Stimulated activated CD8-positive, alpha-beta memory T cell treated with anti-CD3 and anti-CD28 coated beads, Interleukin-15, amount 100 ng/mL, for 48 hours (primary cell): ENCODE data around the gene CADM4.
"Not testable (repeated sequence)": the region's sequence is repeated elsewhere in the genome, so short reads cannot be mapped to it uniquely, and the experiment has no call there.

Experiments used
- DNase-seq, 2 donors: peaks; one replicate each; pipeline ENCODE4 v3.0.0-alpha.2; 2020; ENCODE audit warnings: low read depth in 2 of 2

CADM4 gene

GRCh38 chr19:43607238-43608205 is 32.1 kb downstream of the CADM4 start:
- DNase-seq: no peak

- DNase-seq: no peak
Observed at GRCh38 chr19:43606569-43607229, 33.0 kb downstream of the CADM4 start.

DNA sequence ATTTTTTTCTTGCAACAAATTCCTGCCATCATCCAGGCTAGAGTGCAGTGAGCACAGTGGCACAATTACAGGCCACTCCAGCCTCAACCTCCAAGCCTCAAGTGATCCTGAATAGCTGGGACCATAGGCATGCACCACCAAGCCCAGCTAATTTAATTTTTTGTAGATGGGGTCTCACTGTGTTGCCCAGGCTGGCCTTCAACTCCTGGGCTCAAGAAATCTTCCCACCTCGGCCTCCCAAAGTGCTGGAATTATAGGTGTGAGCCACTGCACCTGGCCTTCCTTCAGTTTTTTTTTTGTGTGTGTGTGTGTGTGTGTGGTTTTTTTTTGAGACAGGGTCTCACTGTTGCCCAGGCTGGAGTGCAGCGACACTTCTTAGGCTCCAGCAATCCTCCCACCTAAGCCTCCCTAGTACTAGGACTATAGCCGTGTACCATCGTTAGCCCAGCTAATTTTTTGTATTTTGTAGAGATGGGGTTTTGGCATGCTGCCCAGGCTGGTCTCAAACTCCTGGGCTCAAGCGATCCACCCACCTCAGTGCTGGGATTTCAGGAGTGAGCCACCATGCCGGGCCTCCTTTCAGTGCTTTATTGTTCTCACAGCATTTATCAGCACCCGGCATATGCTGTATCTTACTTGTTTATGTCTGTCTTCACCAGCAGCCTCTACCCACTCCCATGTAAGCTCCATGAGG is 33.6 kb downstream of the CADM4 start:
- DNase-seq: no peak

GRCh38 chr19:43600326-43600725 is 39.3 kb downstream of the CADM4 start:
- DNase-seq: not testable (repeated sequence)

DNA sequence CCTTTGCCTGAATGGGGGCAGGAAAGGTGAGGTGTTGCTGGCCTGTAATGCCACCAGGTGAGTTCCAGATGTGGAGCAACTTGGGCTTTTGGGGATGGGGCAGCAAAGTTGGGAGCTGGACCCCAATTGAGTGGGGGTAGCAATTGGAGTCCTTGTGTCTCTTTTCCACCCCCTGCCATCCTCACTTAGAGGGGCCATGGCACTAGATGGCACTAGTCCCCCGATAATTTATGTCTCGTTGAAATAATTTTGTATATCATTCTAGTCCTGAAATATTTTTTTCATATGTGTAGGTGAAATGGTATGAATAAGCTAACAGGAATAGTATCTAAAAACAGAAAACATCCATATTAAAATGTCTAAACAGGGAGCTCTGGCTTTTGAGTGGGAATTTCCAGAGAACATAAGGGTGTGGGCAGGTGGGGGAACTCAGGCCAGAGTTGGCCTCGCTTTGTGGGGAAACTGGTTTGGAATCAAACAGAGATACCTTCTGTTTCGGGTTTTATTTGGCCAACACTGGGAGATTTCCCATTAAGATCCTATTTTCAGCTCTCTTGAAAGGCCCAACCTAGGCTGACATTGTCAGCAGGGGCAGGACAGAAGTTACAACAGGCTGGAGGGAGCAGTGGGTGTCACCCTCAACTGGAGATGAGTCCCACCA is 39.9 kb downstream of the CADM4 start:
- no peak for DNase-seq

- no peak for DNase-seq
Observed at GRCh38 chr19:43598445-43599240, 41.0 kb downstream of the CADM4 start.

- no peak for DNase-seq
Observed at GRCh38 chr19:43597876-43598275, 41.8 kb downstream of the CADM4 start.

DNA sequence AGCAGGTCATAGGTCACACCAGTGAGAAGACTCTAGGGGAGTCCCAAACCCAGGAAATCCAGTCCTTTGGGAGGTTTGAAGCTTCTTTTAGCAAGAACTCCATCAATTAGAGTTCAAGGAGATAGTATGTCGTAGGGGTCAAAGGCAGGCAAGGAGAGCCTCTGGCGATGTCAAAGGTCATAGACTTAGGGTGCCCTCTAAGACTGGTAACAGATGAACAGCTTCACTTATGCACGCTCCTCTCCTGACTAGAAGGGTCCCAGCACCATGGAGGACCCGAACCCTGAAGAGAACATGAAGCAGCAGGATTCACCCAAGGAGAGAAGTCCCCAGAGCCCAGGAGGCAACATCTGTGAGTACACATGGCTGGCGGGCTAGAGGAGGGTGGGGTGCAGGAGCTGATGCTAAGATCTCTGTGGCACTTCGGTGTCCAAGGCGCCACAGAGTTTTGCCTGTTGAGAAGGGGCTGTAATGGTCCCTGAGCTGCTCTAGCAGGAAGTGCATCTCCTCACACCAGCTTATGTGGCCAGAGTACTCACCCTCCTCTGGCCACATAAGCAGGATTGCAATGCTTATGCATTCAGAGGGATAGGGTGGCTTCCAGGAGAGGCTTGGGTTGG is 42.7 kb downstream of the CADM4 start:
- no peak for DNase-seq

- peak; percentile 100 for DNase-seq
Observed at GRCh38 chr19:43595999-43596841, 43.4 kb downstream of the CADM4 start, which contains the start of the genes IRGQ and ZNF576. IRGQ (minus strand) TSS chr19:43596134; CDS start chr19:43595338, 796 bp downstream. ZNF576 (plus strand) TSS chr19:43596595; CDS start chr19:43597109, 514 bp downstream.

DNA sequence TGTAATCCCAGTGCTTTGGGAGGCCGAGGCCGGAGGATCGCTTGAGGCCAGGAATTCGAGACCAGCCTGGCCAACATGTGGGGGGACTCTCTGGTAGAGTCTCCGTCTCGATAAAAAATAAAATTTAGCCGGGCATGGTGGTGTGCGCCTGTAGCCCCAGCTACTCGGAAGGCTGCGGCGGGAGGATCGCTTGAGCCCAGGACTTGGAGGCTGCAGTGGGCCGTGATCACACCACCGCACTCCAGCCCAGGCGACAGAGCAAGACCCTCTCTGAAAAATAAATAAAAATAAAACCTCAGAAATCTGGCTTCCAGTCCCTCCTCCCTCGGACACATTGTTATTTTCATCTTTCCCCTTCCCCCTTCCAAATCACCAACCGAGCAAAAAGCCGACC is 44.0 kb downstream of the CADM4 start:
- DNase-seq: no peak

DNA sequence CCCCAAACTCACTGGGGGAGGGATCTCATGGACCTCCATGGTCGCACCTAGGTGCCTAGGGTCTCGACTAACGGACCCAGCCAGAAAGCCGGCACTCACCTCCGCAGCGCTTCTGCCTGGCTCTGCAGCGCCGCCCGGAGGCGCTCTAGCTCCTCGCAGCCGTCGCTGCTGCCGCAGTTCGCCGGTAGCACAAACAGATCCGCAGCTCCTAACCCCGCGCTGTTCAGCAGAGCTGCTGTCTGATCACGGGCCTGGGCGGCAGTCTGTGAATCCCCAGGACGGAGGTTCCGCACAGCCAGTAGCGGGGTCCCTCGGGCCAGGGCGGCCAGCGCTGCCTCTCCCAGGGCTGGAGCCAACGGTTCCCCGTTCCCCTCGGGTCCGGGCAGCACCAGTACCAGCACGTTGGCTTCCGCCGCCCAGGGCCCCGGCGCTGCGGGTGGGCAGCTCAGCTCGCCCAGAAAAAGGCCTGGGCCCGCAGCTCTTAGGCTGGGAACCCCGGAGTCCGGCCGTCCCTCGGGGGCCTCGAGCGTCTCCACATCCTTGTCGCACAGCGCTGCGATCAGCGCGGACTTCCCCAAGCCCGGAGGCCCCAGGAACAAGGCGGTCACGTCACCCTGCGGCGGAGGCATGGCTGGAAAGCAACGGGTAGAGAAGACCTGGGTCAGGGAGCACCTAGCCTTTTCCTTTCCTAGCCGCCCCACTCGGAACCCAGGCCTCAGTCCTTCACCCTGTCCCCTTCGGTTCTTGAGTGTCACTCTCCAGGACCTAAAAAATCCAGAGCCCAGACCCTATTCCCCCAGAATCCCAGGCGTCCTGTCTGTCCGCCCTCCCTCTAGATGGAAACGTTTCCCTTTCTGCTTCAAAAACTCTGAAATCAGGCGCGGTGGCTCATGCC is 44.7 kb downstream of the CADM4 start:
- peak; percentile 56 to 65 for DNase-seq

DNA sequence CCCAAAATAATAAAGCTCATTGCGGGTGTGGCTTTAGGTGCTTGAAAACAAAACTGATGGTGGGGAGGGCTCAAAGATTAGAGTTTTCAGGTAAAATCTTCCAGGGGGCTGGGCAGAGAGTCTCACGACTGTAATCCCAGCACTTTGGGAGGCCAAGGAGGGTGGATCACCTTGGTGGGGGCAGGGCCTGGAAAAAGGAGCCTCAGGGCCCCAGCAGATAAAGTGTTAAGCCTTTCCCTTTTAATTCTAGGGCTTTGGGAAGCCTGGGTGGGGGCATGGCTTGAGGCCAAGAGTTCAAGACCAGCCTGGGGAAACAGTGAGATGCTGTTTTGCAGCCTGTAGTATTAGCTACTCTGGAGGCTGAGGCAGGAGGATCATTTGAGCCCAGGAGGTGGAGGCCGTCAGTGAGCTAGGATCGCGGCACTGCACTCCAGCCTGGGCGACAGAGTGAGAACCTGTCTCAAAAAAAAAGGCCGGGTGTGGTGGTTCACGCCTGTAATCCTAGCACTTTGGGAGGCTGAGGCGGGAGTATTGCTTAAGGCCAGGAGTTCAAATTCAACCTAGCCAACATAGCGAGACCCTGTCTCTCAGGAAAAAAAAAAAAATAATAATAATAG is 45.5 kb downstream of the CADM4 start:
- no peak for DNase-seq

GRCh38 chr19:43592800-43593350 is 46.8 kb downstream of the CADM4 start:
- DNase-seq: no peak

- DNase-seq: no peak
Observed at GRCh38 chr19:43591904-43592772, 47.5 kb downstream of the CADM4 start.

DNA sequence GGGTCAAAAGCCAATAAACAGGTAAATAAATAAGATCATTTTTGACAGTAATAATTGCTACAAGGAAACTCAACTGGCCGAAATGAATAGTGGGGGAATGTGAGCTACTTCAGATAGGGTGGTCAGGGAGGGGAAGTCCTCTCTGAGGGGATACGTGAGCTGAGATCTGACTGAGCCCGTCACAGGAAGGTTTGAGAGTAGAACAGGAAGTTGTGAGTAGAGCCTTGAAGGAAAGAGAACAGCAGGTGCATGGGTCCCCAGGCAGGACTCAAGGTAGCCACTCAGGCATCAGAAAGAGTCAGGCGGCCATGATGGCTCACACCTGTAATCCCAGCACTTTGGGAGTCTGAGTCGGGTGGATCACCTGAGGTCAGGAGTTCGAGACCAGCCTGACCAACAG is 50.0 kb downstream of the CADM4 start:
- no peak for DNase-seq

DNA sequence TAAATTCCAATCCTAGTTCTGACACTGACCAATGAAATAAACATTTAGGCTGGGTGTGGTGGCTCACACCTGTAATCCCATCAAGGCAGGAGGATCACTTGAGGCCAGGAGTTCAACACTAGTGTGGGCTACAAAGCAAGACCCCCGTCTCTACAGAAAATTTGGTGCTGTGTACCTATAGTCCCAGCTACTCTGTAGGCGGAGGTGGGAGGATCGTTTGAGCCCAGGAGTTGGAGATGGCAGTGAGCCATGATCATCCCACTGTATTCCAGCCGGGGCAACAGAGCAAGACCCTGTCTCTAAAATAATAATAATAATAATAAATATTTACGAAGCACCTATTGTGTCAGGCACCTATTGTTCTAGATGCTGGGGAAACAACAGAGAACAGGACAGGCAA is 50.4 kb downstream of the CADM4 start:
- no peak for DNase-seq

- DNase-seq: not testable (repeated sequence)
Observed at GRCh38 chr19:43587029-43587428, 52.6 kb downstream of the CADM4 start.
